Body of pancreas (tissue), 4 donors: ENCODE data around the gene FN3K.

ENCODE experiments used
- POLR2A ChIP-seq, 3 donors: fragments of 450-650 bp; IDR thresholded peaks; one replicate each; pipeline ENCODE4 v1.6.1; 2016; ENCODE audit warnings: antibody characterized with exemption in 3 of 3, mild to moderate bottlenecking in 2 of 3
- TF ChIP-seq, protein P1 (sequence below), 7 experiments: fragments of 450-650 bp in 4 of 7; fragments of 200-600 bp in 3 of 7; sonication (generic) in 3 of 7; IDR thresholded peaks; one replicate each; pipeline ENCODE4 v1.5.1; 2016 to 2019; ENCODE audit warnings: antibody characterized with exemption in 7 of 7

GRCh38 chr17:82781894-82782274 is 46.5 kb downstream of the FN3K start:
- TF ChIP-seq, protein P1, sequence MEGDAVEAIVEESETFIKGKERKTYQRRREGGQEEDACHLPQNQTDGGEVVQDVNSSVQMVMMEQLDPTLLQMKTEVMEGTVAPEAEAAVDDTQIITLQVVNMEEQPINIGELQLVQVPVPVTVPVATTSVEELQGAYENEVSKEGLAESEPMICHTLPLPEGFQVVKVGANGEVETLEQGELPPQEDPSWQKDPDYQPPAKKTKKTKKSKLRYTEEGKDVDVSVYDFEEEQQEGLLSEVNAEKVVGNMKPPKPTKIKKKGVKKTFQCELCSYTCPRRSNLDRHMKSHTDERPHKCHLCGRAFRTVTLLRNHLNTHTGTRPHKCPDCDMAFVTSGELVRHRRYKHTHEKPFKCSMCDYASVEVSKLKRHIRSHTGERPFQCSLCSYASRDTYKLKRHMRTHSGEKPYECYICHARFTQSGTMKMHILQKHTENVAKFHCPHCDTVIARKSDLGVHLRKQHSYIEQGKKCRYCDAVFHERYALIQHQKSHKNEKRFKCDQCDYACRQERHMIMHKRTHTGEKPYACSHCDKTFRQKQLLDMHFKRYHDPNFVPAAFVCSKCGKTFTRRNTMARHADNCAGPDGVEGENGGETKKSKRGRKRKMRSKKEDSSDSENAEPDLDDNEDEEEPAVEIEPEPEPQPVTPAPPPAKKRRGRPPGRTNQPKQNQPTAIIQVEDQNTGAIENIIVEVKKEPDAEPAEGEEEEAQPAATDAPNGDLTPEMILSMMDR (IDR thresholded peaks at IDR 0.05) = peak; percentile 93 to 97 (median 96)
- no peak for TF ChIP-seq POLR2A (IDR thresholded peaks at IDR 0.05)
